Panc1 (cell line): ENCODE results near the gene CREB5.

Experiments
- CTCF ChIP-seq: fragments of 450-650 bp; IDR thresholded peaks from 2 replicates; pipeline ENCODE4 v1.5.1; 2017; ENCODE audit warnings: mild to moderate bottlenecking
- REST ChIP-seq, 2 experiments: IDR thresholded peaks; 2 replicates each; pipeline ENCODE4 v1.6.1; 2011 to 2012; ENCODE audit warnings: low read depth in 2 of 2, control low read depth in 1 of 2, low read length in 1 of 2, mild to moderate bottlenecking in 1 of 2, moderate library complexity in 1 of 2; ENCODE audit not compliant: insufficient read depth in 1 of 2

GRCh38 chr7:28505014-28505413, 92.7 kb downstream of the CREB5 start:
- TF ChIP-seq REST (IDR thresholded peaks at IDR 0.05; ENCODE audit: insufficient read depth in 1 of 2, low read depth in 2 of 2, low read length in 1 of 2): no peak
- no peak for TF ChIP-seq CTCF
